ENCODE results near the gene NMNAT1.
"Not testable (repeated sequence)": the region's sequence is repeated elsewhere in the genome, so short reads cannot be mapped to it uniquely, and the experiment has no call there.

NMNAT1 gene

GRCh38 chr1:9942939-9943788 lies at the start of gene NMNAT1, which contains the start of gene LZIC:
TSS of gene NMNAT1 (plus strand) at chr1:9943475. CDS start at chr1:9972074, 28,599 bp downstream.
TSS of gene LZIC (minus strand) at chr1:9943391. CDS start at chr1:9936619, 6,772 bp downstream.
- DNase-seq: peak; percentile 58

- DNase-seq: no peak
Observed at GRCh38 chr1:9894115-9894514, 49.2 kb upstream of the NMNAT1 start.

- DNase-seq: no peak
Observed at GRCh38 chr1:9900142-9901043, 42.9 kb upstream of the NMNAT1 start.

GRCh38 chr1:9901148-9902059 lies 41.9 kb upstream of the NMNAT1 start:
- no peak for DNase-seq

- no peak for DNase-seq
Observed at GRCh38 chr1:9902060-9902452, 41.2 kb upstream of the NMNAT1 start.

GRCh38 chr1:9903801-9904527 lies 39.3 kb upstream of the NMNAT1 start:
- DNase-seq: no peak

GRCh38 chr1:9904596-9904995 lies 38.7 kb upstream of the NMNAT1 start:
- DNase-seq: no peak

- DNase-seq: no peak
Observed at GRCh38 chr1:9905010-9905409, 38.3 kb upstream of the NMNAT1 start.

GRCh38 chr1:9906466-9906865 lies 36.8 kb upstream of the NMNAT1 start:
- no peak for DNase-seq

- DNase-seq: no peak
Observed at GRCh38 chr1:9907441-9907840, 35.8 kb upstream of the NMNAT1 start.

GRCh38 chr1:9908871-9909233 lies 34.4 kb upstream of the NMNAT1 start:
- DNase-seq: no peak

GRCh38 chr1:9909234-9910046 lies 33.8 kb upstream of the NMNAT1 start:
- no peak for DNase-seq

- peak; percentile 78 for DNase-seq
Observed at GRCh38 chr1:9910076-9910422, 33.2 kb upstream of the NMNAT1 start, which contains the start of gene CTNNBIP1. TSS of gene CTNNBIP1 (minus strand) at chr1:9910269. CDS start at chr1:9872064, 38,205 bp downstream.

GRCh38 chr1:9910423-9911178 lies 32.7 kb upstream of the NMNAT1 start:
- peak; percentile 82 for DNase-seq

GRCh38 chr1:9912264-9912936 lies 30.9 kb upstream of the NMNAT1 start:
- no peak for DNase-seq

- no peak for DNase-seq
Observed at GRCh38 chr1:9914610-9914937, 28.7 kb upstream of the NMNAT1 start.

- DNase-seq: no peak
Observed at GRCh38 chr1:9916452-9916851, 26.8 kb upstream of the NMNAT1 start.

GRCh38 chr1:9917495-9917894 lies 25.8 kb upstream of the NMNAT1 start:
- not testable (repeated sequence) for DNase-seq

GRCh38 chr1:9917901-9918300 lies 25.4 kb upstream of the NMNAT1 start:
- no peak for DNase-seq

- no peak for DNase-seq
Observed at GRCh38 chr1:9920606-9921005, 22.7 kb upstream of the NMNAT1 start.
